Measurements from ENCODE around the gene HDAC9. TPM values are rescaled to one million over a fixed set of nuclear protein-coding genes. Genes with fewer than 3 reads are reported as not detected.

HDAC9 gene
- total RNA-seq, 4 donors from 2014 or later, result 19.6 to 48.3 (median 28.4) TPM

GRCh38 chr7:19016140-19016539, 520.6 kb downstream of the HDAC9 start:
- TF ChIP-seq CTCF (IDR thresholded peaks at IDR 0.05; ENCODE audit: low read depth), result no peak

DNA sequence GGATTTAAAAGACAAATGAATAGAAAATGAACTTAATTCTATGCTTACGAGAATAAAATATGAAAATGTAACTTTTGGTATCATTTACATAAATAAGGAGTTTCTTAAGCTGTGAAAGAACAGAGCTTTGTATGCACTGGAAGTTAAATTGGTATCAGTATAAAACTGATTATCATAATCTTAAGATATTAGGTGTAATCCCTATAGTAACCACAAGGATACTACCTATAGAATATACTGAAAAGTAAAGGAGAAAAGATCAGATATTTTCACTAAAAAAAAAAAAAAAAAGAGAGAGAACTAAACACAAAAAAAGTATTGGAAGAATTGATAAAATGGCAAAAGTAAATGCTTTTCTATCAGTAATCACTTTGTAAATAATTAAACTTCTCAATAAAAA, 521.8 kb downstream of the HDAC9 start:
- TF ChIP-seq CTCF (IDR thresholded peaks at IDR 0.05; ENCODE audit: low read depth), result no peak

GRCh38 chr7:19020062-19020461, 524.5 kb downstream of the HDAC9 start:
- no peak for TF ChIP-seq CTCF (IDR thresholded peaks at IDR 0.05; ENCODE audit: low read depth)

- TF ChIP-seq CTCF (IDR thresholded peaks at IDR 0.05; ENCODE audit: low read depth), result no peak
Measured at GRCh38 chr7:19020711-19021110, 525.2 kb downstream of the HDAC9 start.

GRCh38 chr7:19023477-19023876, 527.9 kb downstream of the HDAC9 start:
- no peak for TF ChIP-seq CTCF (IDR thresholded peaks at IDR 0.05; ENCODE audit: low read depth)

- no peak for TF ChIP-seq CTCF (IDR thresholded peaks at IDR 0.05; ENCODE audit: low read depth)
Measured at GRCh38 chr7:19024261-19024660, 528.7 kb downstream of the HDAC9 start.

GRCh38 chr7:19026888-19027287, 531.3 kb downstream of the HDAC9 start:
- no peak for TF ChIP-seq CTCF (IDR thresholded peaks at IDR 0.05; ENCODE audit: low read depth)
